Muscle of leg (tissue), 11 donors: ENCODE results near the gene BLOC1S5. TPM values are rescaled to one million over a fixed set of nuclear protein-coding genes. Genes with fewer than 3 reads are reported as not detected.

ENCODE experiments used
- DNase-seq: peaks from one replicate; pipeline ENCODE4 v3.0.0; 2013
- H3K27ac ChIP-seq: one replicate; pipeline ENCODE4 v1.5.1; 2013; ENCODE audit warnings: mild to moderate bottlenecking, low read length, control low read depth
- H3K27me3 ChIP-seq: one replicate; pipeline ENCODE4 v1.6.1; 2013; ENCODE audit warnings: low read length; ENCODE audit not compliant: control insufficient read depth, insufficient read depth
- H3K36me3 ChIP-seq: one replicate; pipeline ENCODE4 v1.6.1; 2013; ENCODE audit warnings: low read length; ENCODE audit not compliant: control insufficient read depth, insufficient read depth
- H3K4me1 ChIP-seq: one replicate; pipeline ENCODE4 v1.6.1; 2013; ENCODE audit warnings: low read length; ENCODE audit not compliant: control insufficient read depth, insufficient read depth
- H3K4me3 ChIP-seq: one replicate; pipeline ENCODE4 v1.5.1; 2013; ENCODE audit warnings: low read length, control low read depth
- H3K9me3 ChIP-seq: replicated peaks from 2 replicates; pipeline ENCODE4 v1.6.1; 2013; ENCODE audit warnings: low read depth, low read length; ENCODE audit not compliant: control insufficient read depth
- WGBS: methylation state at CpG from one replicate; pipeline ENCODE4 v1.1.5; 2013; ENCODE audit warnings: missing lambda C conversion rate; ENCODE audit not compliant: insufficient coverage; 5-methylcytosine and 5-hydroxymethylcytosine counted together
- polyA plus RNA-seq, 8 donors: library from polyadenylated mRNA; unstranded; fragments of 120-200 nt; gene quantifications; one replicate each; pipeline versions ENCODE4 v1.2.1 to v1.2.3, GENCODE V29; 2013; ENCODE audit warnings: inconsistent platforms in 1 of 8, low replicate concordance in 1 of 8; ENCODE audit not compliant: insufficient read length in 8 of 8, insufficient read depth in 1 of 8
- total RNA-seq: library from RNA; stranded (reverse); fragments of 120-200 nt; gene quantifications from one replicate; pipeline ENCODE4 v1.2.4, GENCODE V29; 2013

Gene BLOC1S5
- total and polyA plus RNA-seq, 9 donors: 10.0 to 15.7 (median 12.1) TPM

DNA sequence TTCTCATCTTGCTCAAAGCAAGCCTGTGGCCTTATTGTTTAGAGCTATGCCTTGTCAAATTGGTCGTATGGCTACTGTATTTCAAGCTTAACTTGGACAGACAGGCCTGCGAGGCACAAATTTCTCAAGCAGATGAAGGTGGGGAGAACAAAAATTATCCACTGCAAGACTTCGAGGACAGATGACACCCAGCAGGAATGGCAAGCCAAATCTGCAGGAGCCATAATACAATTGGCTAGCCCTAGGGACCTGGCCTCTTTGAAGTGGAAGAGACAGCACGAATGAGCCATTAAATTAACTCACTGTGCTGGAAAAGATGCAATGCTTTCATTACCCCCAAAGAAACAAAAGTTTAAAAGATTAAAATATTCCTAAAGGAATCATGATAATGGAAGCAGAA is 5.0 kb upstream of the BLOC1S5 start:
- WGBS: 61% methylated on average over 3 of the region's 4 CpGs
- no peaks in the 10 kb centered on the region for H3K36me3 ChIP-seq
- no peak for DNase-seq

GRCh38 chr6:8066108-8066507 is 1.9 kb upstream of the BLOC1S5 start:
- Histone ChIP-seq H3K36me3 (peaks cover 5% of the 10 kb centered on the region), H3K9me3 (no peaks in the 10 kb centered on the region), H3K27me3 (no peaks in the 10 kb centered on the region), H3K27ac (no peak overlapping the region), H3K4me3 (no peak overlapping the region), H3K4me1 (peaks cover 2% of the 10 kb centered on the region)
- DNase-seq: no peak
- WGBS: 96% methylated on average over 4 of the region's 4 CpGs

More for the DNA sequence above, 5.0 kb upstream of the BLOC1S5 start:
- no peak overlapping the region for H3K27ac ChIP-seq
- peaks cover 2% of the 10 kb centered on the region for H3K4me1 ChIP-seq
- H3K27me3 ChIP-seq: no peaks in the 10 kb centered on the region
- H3K4me3 ChIP-seq: no peak overlapping the region
- H3K9me3 ChIP-seq: no peaks in the 10 kb centered on the region

- Histone ChIP-seq H3K27ac (no peak overlapping the region), H3K27me3 (no peaks in the 10 kb centered on the region), H3K36me3 (peaks cover 5% of the 10 kb centered on the region), H3K9me3 (no peaks in the 10 kb centered on the region), H3K4me3 (no peak overlapping the region), H3K4me1 (peaks cover 2% of the 10 kb centered on the region)
- 89% methylated on average over 1 of the region's 4 CpGs for WGBS
- no peak for DNase-seq
Measured at GRCh38 chr6:8065519-8065911, 1.3 kb upstream of the BLOC1S5 start.

- no peak for DNase-seq
- Histone ChIP-seq H3K4me1 (peaks cover 2% of the 10 kb centered on the region), H3K36me3 (peaks cover 10% of the 10 kb centered on the region), H3K27ac (peak overlapping the region; percentile 89), H3K4me3 (peak overlapping the region; percentile 86), H3K27me3 (no peaks in the 10 kb centered on the region), H3K9me3 (no peaks in the 10 kb centered on the region)
- WGBS: 90% methylated on average over 2 of the region's 7 CpGs
Measured at GRCh38 chr6:8064638-8065518, 689 bp upstream of the BLOC1S5 start.

GRCh38 chr6:8061736-8062135 is 2.5 kb downstream of the BLOC1S5 start:
- DNase-seq: no peak
- no peak overlapping the region for H3K27ac ChIP-seq
- no peaks in the 10 kb centered on the region for H3K27me3 ChIP-seq
- WGBS: 100% methylated on average over 3 of the region's 4 CpGs
- H3K36me3 ChIP-seq: peaks cover 12% of the 10 kb centered on the region
- peaks cover 2% of the 10 kb centered on the region for H3K4me1 ChIP-seq
- H3K9me3 ChIP-seq: no peaks in the 10 kb centered on the region
- no peak overlapping the region for H3K4me3 ChIP-seq

- H3K27ac ChIP-seq: no peak overlapping the region
- H3K4me1 ChIP-seq: peaks cover 2% of the 10 kb centered on the region
- no peaks in the 10 kb centered on the region for H3K27me3 ChIP-seq
- no peak for DNase-seq
- H3K36me3 ChIP-seq: peaks cover 16% of the 10 kb centered on the region
- H3K9me3 ChIP-seq: no peaks in the 10 kb centered on the region
- no peak overlapping the region for H3K4me3 ChIP-seq
- 93% methylated on average over 3 of the region's 3 CpGs for WGBS
Measured at GRCh38 chr6:8060346-8060745, 3.8 kb downstream of the BLOC1S5 start.

GRCh38 chr6:8059129-8059528 is 5.1 kb downstream of the BLOC1S5 start:
- H3K9me3 ChIP-seq: no peaks in the 10 kb centered on the region
- H3K4me1 ChIP-seq: no peaks in the 10 kb centered on the region
- H3K27ac ChIP-seq: no peak overlapping the region
- H3K27me3 ChIP-seq: no peaks in the 10 kb centered on the region
- peaks cover 16% of the 10 kb centered on the region for H3K36me3 ChIP-seq
- DNase-seq: peak; percentile 36
- H3K4me3 ChIP-seq: no peak overlapping the region

- H3K9me3 ChIP-seq: no peaks in the 10 kb centered on the region
- H3K4me1 ChIP-seq: no peaks in the 10 kb centered on the region
- no peaks in the 10 kb centered on the region for H3K27me3 ChIP-seq
- WGBS: no CpG with 5 or more reads among the region's 3 CpGs
- H3K4me3 ChIP-seq: no peak overlapping the region
- peaks cover 16% of the 10 kb centered on the region for H3K36me3 ChIP-seq
- H3K27ac ChIP-seq: no peak overlapping the region
- DNase-seq: no peak
Measured at GRCh38 chr6:8057793-8058192, 6.4 kb downstream of the BLOC1S5 start.

DNA sequence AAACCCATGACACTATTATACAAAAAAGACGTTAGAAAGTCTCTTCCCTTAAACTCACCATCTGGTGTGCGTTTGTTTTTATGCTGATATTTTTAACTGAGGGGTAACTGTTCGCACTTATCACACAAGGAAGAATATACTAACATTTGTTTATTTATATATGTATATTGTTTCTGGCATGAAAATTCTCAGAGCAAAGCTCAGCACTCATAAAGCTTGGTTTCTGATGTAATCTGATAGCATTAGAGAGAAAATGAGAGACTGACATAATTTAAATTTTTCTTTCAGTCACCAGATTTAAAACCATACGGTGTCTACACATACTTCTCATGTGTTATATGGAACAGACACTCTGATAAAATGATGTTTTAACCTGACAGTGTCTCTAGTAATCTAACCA is 6.9 kb downstream of the BLOC1S5 start:
- Histone ChIP-seq H3K4me3 (no peak overlapping the region), H3K36me3 (peaks cover 16% of the 10 kb centered on the region), H3K27ac (no peak overlapping the region), H3K9me3 (no peaks in the 10 kb centered on the region), H3K4me1 (no peaks in the 10 kb centered on the region), H3K27me3 (no peaks in the 10 kb centered on the region)
- DNase-seq: no peak
- no CpG with 5 or more reads among the region's 4 CpGs for WGBS

DNA sequence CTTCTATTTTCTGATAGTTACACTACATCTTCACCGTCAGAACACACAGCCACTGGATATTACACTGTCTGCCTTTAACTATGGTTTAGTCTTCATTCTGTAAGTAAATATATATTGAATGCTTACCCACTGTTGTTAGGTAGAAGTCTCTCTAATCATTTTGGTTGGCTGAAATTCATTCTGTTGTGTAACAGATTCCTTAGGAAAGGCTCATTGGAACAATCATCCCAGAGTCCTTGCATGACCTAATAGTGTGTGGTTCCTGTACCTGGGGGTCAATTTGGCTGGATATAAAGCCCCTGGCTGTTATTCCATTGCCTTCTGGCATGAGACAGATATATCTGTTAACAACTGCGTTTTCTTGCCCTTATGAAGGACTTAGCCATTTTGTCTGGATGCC is 9.9 kb downstream of the BLOC1S5 start:
- Histone ChIP-seq H3K36me3 (peaks cover 9% of the 10 kb centered on the region), H3K4me3 (no peak overlapping the region), H3K4me1 (no peaks in the 10 kb centered on the region), H3K27me3 (no peaks in the 10 kb centered on the region), H3K27ac (no peak overlapping the region), H3K9me3 (no peaks in the 10 kb centered on the region)
- DNase-seq: no peak
- no CpG with 5 or more reads among the region's 2 CpGs for WGBS
